Lower leg skin (tissue), 4 donors: ENCODE measurements around the gene TRNT1. TPM values are rescaled to one million over a fixed set of nuclear protein-coding genes. Genes with fewer than 3 reads are reported as not detected.

ENCODE experiments used
- DNase-seq, 2 donors: peaks; one replicate each; pipeline ENCODE4 v3.0.0-alpha.2; 2019; ENCODE audit warnings: low spot score in 2 of 2
- H3K4me3 ChIP-seq: fragments of 200-600 bp; sonication (generic); 2 replicates; pipeline ENCODE4 v1.5.1; 2017; ENCODE audit warnings: mild to moderate bottlenecking, low read depth; ENCODE audit not compliant: poor library complexity, severe bottlenecking
- CTCF ChIP-seq, 3 donors: fragments of 450-650 bp; IDR thresholded peaks; one replicate each; pipeline ENCODE4 v1.5.1; 2016; ENCODE audit warnings: antibody characterized with exemption in 3 of 3, mild to moderate bottlenecking in 3 of 3, moderate library complexity in 2 of 3
- POLR2A ChIP-seq, 2 donors: fragments of 450-650 bp; IDR thresholded peaks; one replicate each; pipeline ENCODE4 v1.6.1; 2016 to 2017; ENCODE audit warnings: antibody characterized with exemption in 2 of 2, mild to moderate bottlenecking in 1 of 2, moderate library complexity in 1 of 2
- WGBS, 2 donors: methylation state at CpG; one replicate each; pipeline ENCODE4 v1.1.5; 2018; 5-methylcytosine and 5-hydroxymethylcytosine counted together
- intact Hi-C: fragments of 100-400 bp; cut with DNase I; formaldehyde crosslinking; loops from one replicate; pipeline ENCODE4 v1.15.0; 2023; ENCODE audit warnings: low total_unique reads
- total RNA-seq, 4 donors: library from RNA; depleted of rRNA; stranded (reverse); fragments of >200 nt; gene quantifications; one replicate each; pipeline ENCODE4 v1.1.0, GENCODE V29; 2016

Gene TRNT1
- total RNA-seq, 4 donors from 2014 or later: 5.9 to 14.5 (median 7.8) TPM

GRCh38 chr3:3085782-3086181, 41.0 kb upstream of the TRNT1 start:
- TF ChIP-seq CTCF (IDR thresholded peaks at IDR 0.05) (no peak), POLR2A (IDR thresholded peaks at IDR 0.05) (no peak)
- H3K4me3 ChIP-seq: no peak overlapping the region
- intact Hi-C loops: no loop called here
- WGBS, 2 donors: 65 to 79% methylated on average over 6 of the region's 6 CpGs
- no peak for DNase-seq

- 76 to 79% methylated on average over 6 of the region's 6 CpGs for WGBS, 2 donors
- intact Hi-C loops: no loop called here
- TF ChIP-seq POLR2A (IDR thresholded peaks at IDR 0.05): no peak
- TF ChIP-seq CTCF (IDR thresholded peaks at IDR 0.05): no peak
- H3K4me3 ChIP-seq: no peak overlapping the region
- DNase-seq: no peak
Observed at GRCh38 chr3:3086239-3086638, 40.5 kb upstream of the TRNT1 start.

GRCh38 chr3:3087279-3087678, 39.5 kb upstream of the TRNT1 start:
- no peak for DNase-seq
- no peak overlapping the region for H3K4me3 ChIP-seq
- intact Hi-C loops: no loop called here
- TF ChIP-seq POLR2A (IDR thresholded peaks at IDR 0.05): no peak
- TF ChIP-seq CTCF (IDR thresholded peaks at IDR 0.05): no peak

GRCh38 chr3:3087716-3088465, 38.8 kb upstream of the TRNT1 start:
- no peak for TF ChIP-seq POLR2A (IDR thresholded peaks at IDR 0.05)
- TF ChIP-seq CTCF (IDR thresholded peaks at IDR 0.05): no peak
- no peak for DNase-seq
- intact Hi-C loops: no loop called here
- 65 to 67% methylated on average over 7 of the region's 7 CpGs for WGBS, 2 donors
- H3K4me3 ChIP-seq: no peak overlapping the region

- intact Hi-C loops: no loop called here
- DNase-seq: no peak
- no peak for TF ChIP-seq CTCF (IDR thresholded peaks at IDR 0.05)
- TF ChIP-seq POLR2A (IDR thresholded peaks at IDR 0.05): no peak
- no peak overlapping the region for H3K4me3 ChIP-seq
- 72 to 83% methylated on average over 4 of the region's 4 CpGs for WGBS, 2 donors
Observed at GRCh38 chr3:3089017-3089416, 37.7 kb upstream of the TRNT1 start.

GRCh38 chr3:3097958-3098357, 28.8 kb upstream of the TRNT1 start:
- 71 to 72% methylated on average over 4 of the region's 4 CpGs for WGBS, 2 donors
- TF ChIP-seq POLR2A (IDR thresholded peaks at IDR 0.05) (no peak), CTCF (IDR thresholded peaks at IDR 0.05) (no peak)
- H3K4me3 ChIP-seq: no peak overlapping the region
- intact Hi-C loops: no loop called here
- no peak for DNase-seq
